GM18519 (cell line): ENCODE data around the gene LHX3.

Experiments used
- ATAC-seq: cut with Tn5 transposase; IDR thresholded peaks from one replicate; pipeline ENCODE4 v1.9.1; 2021; ENCODE audit warnings: mild to moderate bottlenecking, moderate library complexity; ENCODE audit not compliant: unreplicated experiment, low FRiP score

The LHX3 gene

GRCh38 chr9:136204838-136205706 lies at the start of gene LHX3:
Gene LHX3, minus strand, starts transcription at chr9:136205128. Its CDS starts 116 bp downstream, at chr9:136205012.
- ATAC-seq = no peak

- no peak for ATAC-seq
Measured at GRCh38 chr9:136253246-136254130, 48.6 kb upstream of the LHX3 start.

GRCh38 chr9:136252846-136253245 lies 47.9 kb upstream of the LHX3 start:
- ATAC-seq = no peak

- ATAC-seq = no peak
Measured at GRCh38 chr9:136252281-136252680, 47.4 kb upstream of the LHX3 start.

GRCh38 chr9:136251264-136252115 lies 46.6 kb upstream of the LHX3 start:
- no peak for ATAC-seq

GRCh38 chr9:136250676-136251075 lies 45.7 kb upstream of the LHX3 start:
- no peak for ATAC-seq

- ATAC-seq = no peak
Measured at GRCh38 chr9:136249877-136250559, 45.1 kb upstream of the LHX3 start.

- ATAC-seq = no peak
Measured at GRCh38 chr9:136248951-136249876, 44.3 kb upstream of the LHX3 start.

GRCh38 chr9:136247947-136248637 lies 43.2 kb upstream of the LHX3 start:
- ATAC-seq = no peak

GRCh38 chr9:136247551-136247916 lies 42.6 kb upstream of the LHX3 start:
- no peak for ATAC-seq

- no peak for ATAC-seq
Measured at GRCh38 chr9:136246849-136247550, 42.1 kb upstream of the LHX3 start.

- ATAC-seq = peak; percentile 51
Measured at GRCh38 chr9:136245219-136246150, 40.6 kb upstream of the LHX3 start, which contains the start of gene QSOX2. Gene QSOX2, minus strand, starts transcription at chr9:136245812. Its CDS starts 9 bp downstream, at chr9:136245803.

GRCh38 chr9:136244969-136245218 lies 40.0 kb upstream of the LHX3 start:
- no peak for ATAC-seq

- ATAC-seq = no peak
Measured at GRCh38 chr9:136244122-136244968, 39.4 kb upstream of the LHX3 start.

GRCh38 chr9:136243631-136244030 lies 38.7 kb upstream of the LHX3 start:
- ATAC-seq = no peak
